Spleen (tissue), 11 donors: ENCODE results near the gene ZMIZ2. TPM values are rescaled to one million over a fixed set of nuclear protein-coding genes. Genes with fewer than 3 reads are reported as not detected.

Source experiments
- DNase-seq: peaks from one replicate; pipeline ENCODE4 v3.0.0-alpha.2; 2020
- H3K27ac ChIP-seq, 8 donors: fragments of 200-600 bp; sonication (generic) in 7 of 8; 1 replicate in 4 of 8; 2 replicates in 4 of 8; pipeline versions ENCODE4 v1.5.0 to v1.8.0; 2016 to 2021; ENCODE audit warnings: inconsistent platforms in 4 of 8, mild to moderate bottlenecking in 4 of 8, moderate library complexity in 1 of 8
- H3K27me3 ChIP-seq, 7 donors: fragments of 200-600 bp; sonication (generic) in 6 of 7; replicated peaks in 1 of 7; 1 replicate in 4 of 7; 2 replicates in 3 of 7; pipeline versions ENCODE4 v1.5.0 to v1.8.0; 2016 to 2021; ENCODE audit warnings: inconsistent platforms in 3 of 7, mild to moderate bottlenecking in 1 of 7
- H3K36me3 ChIP-seq, 6 donors: fragments of 200-600 bp; sonication (generic) in 5 of 6; 1 replicate in 4 of 6; 2 replicates in 2 of 6; pipeline versions ENCODE4 v1.5.0 to v1.8.0; 2016 to 2021; ENCODE audit warnings: inconsistent platforms in 2 of 6
- H3K4me1 ChIP-seq, 6 donors: fragments of 200-600 bp; sonication (generic) in 5 of 6; 1 replicate in 3 of 6; 2 replicates in 3 of 6; pipeline versions ENCODE4 v1.5.0 to v1.8.0; 2016 to 2021; ENCODE audit warnings: inconsistent platforms in 3 of 6
- H3K4me3 ChIP-seq, 8 donors: fragments of 200-600 bp; sonication (generic) in 7 of 8; 1 replicate in 4 of 8; 2 replicates in 4 of 8; pipeline versions ENCODE4 v1.5.0 to v1.8.0; 2016 to 2021; ENCODE audit warnings: inconsistent platforms in 4 of 8, mild to moderate bottlenecking in 4 of 8, moderate library complexity in 2 of 8
- H3K9me3 ChIP-seq, 8 donors: fragments of 200-600 bp; sonication (generic) in 7 of 8; 1 replicate in 4 of 8; 2 replicates in 4 of 8; pipeline versions ENCODE4 v1.5.0 to v1.8.0; 2016 to 2021; ENCODE audit warnings: inconsistent platforms in 4 of 8
- CTCF ChIP-seq, 11 experiments: fragments of 200-600 bp in 7 of 11; fragments of 450-650 bp in 4 of 11; sonication (generic) in 4 of 11; IDR thresholded peaks in 8 of 11; conservative IDR thresholded peaks in 3 of 11; 1 replicate in 7 of 11; 2 replicates in 4 of 11; pipeline versions ENCODE4 v1.4.0 to v1.8.0; 2016 to 2021; ENCODE audit warnings: antibody characterized with exemption in 11 of 11, inconsistent platforms in 4 of 11, mild to moderate bottlenecking in 1 of 11
- POLR2A ChIP-seq, 3 donors: fragments of 450-650 bp; IDR thresholded peaks; one replicate each; pipeline ENCODE4 v1.5.1; 2017; ENCODE audit warnings: antibody characterized with exemption in 3 of 3, mild to moderate bottlenecking in 1 of 3
- POLR2AphosphoS5 ChIP-seq, 3 donors: sonication (generic); formaldehyde crosslinking; IDR thresholded peaks; one replicate each; pipeline ENCODE4 v1.5.1; 2017; ENCODE audit warnings: antibody characterized with exemption in 3 of 3
- WGBS, 5 donors: extraction: QIAGEN DNeasy Blood & Tissue Kit in 3 of 5; methylation state at CpG; one replicate each; pipeline versions ENCODE4 v1.1.5 to v1.1.7; 2013 to 2018; 5-methylcytosine and 5-hydroxymethylcytosine counted together
- intact Hi-C: fragments of 100-400 bp; cut with DNase I; formaldehyde crosslinking; loops from one replicate; pipeline ENCODE4 v1.15.0; 2023; ENCODE audit warnings: low total_unique reads
- polyA plus RNA-seq, 3 donors: library from polyadenylated mRNA; stranded (reverse); fragments of 200-250 nt; gene quantifications; one replicate each; pipeline ENCODE4 v1.2.1, GENCODE V29; 2013
- total RNA-seq, 7 donors: library from RNA; depleted of rRNA in 3 of 7; stranded (reverse); fragments of >200 nt in 3 of 7; fragmentation: NEBNext Ultra II Directional in 4 of 7; extraction: Animal tissue kit (Norgen Biotek cat#: 25700) in 4 of 7; gene quantifications; one replicate each; pipeline versions ENCODE4 v1.1.0 to v1.2.1, GENCODE V29; 2016 to 2021
- donor health status: healthy with polysubstance abuse.
- donor health status: DM: no; HTN: no; CAD: no; lungs with moderate emphysema.
- donor health status: DM: no; HTN: no; CAD: no.
- donor health status: Bipolar disorder and iron deficiency.
- donor health status: healthy.
- donor health status: DM: no; HTN: no; CAD: no.
- donor health status: DM: yes; HTN: yes; CAD: no.

ZMIZ2 gene
- total and polyA plus RNA-seq, 10 donors = 27.7 to 160 (median 84.1) TPM

GRCh38 chr7:44759246-44759645 lies 10.6 kb downstream of the ZMIZ2 start:
- no peak for TF ChIP-seq CTCF (IDR thresholded peaks at IDR 0.05 in 8 of 11, conservative IDR thresholded peaks at IDR 0.05 in 3 of 11)
- no peak for TF ChIP-seq POLR2A (IDR thresholded peaks at IDR 0.05)
- TF ChIP-seq POLR2AphosphoS5 (IDR thresholded peaks at IDR 0.05) = no peak
- Histone ChIP-seq H3K4me1 (peaks cover 0 to 33% (median 25%) of the 10 kb centered on the region in 6 donors), H3K27me3 (no peaks in the 10 kb centered on the region), H3K4me3 (no peak overlapping the region), H3K27ac (no peak overlapping the region), H3K9me3 (no peaks in the 10 kb centered on the region), H3K36me3 (peaks cover 3 to 85% (median 75%) of the 10 kb centered on the region in 6 donors)
- intact Hi-C loops = no loop called here
- DNase-seq = peak; percentile 63
- 93 to 99% (median 95%) methylated on average over 6 to 9 of the region's 9 CpGs for WGBS, 5 donors

DNA sequence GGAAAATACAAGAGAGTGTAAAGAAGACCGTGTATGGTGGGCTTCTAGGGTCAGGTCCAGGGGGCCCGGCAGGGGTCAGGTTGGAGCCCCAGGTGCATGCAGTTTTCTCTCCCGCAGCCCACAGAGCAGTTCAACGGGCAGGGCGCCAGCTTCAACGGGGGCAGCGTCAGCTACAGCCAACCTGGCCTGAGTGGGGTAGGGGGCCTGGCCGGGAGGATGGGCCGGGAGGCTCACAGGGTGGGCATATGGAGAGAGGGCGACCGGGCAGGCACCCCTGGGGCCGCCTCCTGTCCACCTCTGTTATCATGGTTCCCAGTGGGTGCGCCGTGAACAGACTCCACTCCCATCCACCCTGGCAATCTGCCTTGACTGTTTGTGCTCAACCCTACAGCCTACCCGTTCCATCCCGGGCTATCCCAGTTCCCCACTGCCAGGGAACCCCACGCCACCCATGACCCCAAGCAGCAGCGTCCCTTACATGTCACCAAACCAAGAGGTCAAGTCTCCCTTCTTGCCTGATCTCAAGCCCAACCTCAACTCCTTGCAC lies 11.5 kb downstream of the ZMIZ2 start:
- Histone ChIP-seq H3K36me3 (peaks cover 3 to 94% (median 84%) of the 10 kb centered on the region in 6 donors), H3K27me3 (no peaks in the 10 kb centered on the region), H3K27ac (no peak overlapping the region), H3K4me3 (no peak overlapping the region), H3K9me3 (no peaks in the 10 kb centered on the region), H3K4me1 (peaks cover 0 to 24% (median 16%) of the 10 kb centered on the region in 6 donors)
- TF ChIP-seq CTCF (IDR thresholded peaks at IDR 0.05 in 8 of 11, conservative IDR thresholded peaks at IDR 0.05 in 3 of 11) (no peak), POLR2AphosphoS5 (IDR thresholded peaks at IDR 0.05) (peak in 1 of 3 donors; percentile 12)
- DNase-seq = peak; percentile 68
- intact Hi-C loops = no loop called here
- WGBS, 5 donors = 95 to 97% (median 95%) methylated on average over 18 of the region's 18 CpGs

GRCh38 chr7:44761207-44762161 lies 12.8 kb downstream of the ZMIZ2 start:
- H3K27me3 ChIP-seq = no peaks in the 10 kb centered on the region
- intact Hi-C loops = no loop called here
- 84 to 94% (median 91%) methylated on average over 17 to 48 of the region's 48 CpGs for WGBS, 5 donors
- peaks cover 3 to 100% (median 96%) of the 10 kb centered on the region in 6 donors for H3K36me3 ChIP-seq
- peaks cover 0 to 11% (median 4%) of the 10 kb centered on the region in 6 donors for H3K4me1 ChIP-seq
- TF ChIP-seq CTCF (IDR thresholded peaks at IDR 0.05 in 8 of 11, conservative IDR thresholded peaks at IDR 0.05 in 3 of 11) = no peak
- TF ChIP-seq POLR2AphosphoS5 (IDR thresholded peaks at IDR 0.05) = peak in 1 of 3 donors; percentile 46
- no peak for TF ChIP-seq POLR2A (IDR thresholded peaks at IDR 0.05)
- H3K27ac ChIP-seq = peak overlapping the region in 1 of 8 donors; percentile 0
- no peaks in the 10 kb centered on the region for H3K9me3 ChIP-seq
- H3K4me3 ChIP-seq = no peak overlapping the region
- DNase-seq = no peak

DNA sequence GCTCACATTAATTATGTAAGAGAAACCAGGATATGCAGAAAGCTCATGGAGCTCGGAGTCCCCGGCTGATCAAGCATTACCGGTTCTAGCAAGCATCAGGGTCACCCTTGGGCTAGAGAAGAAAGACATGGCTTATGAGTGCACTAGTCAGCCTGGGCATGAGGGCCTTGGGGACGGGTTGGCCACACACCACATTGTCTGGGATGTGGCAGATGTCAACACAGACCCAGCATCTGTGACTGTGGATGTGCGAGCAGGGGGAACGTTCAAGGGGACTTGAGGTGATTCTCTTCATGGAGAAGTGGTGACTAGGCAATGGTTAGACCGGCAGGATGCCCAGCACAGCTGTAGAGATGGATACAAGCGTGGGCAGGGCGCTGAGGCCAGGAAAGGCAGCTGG lies 13.7 kb downstream of the ZMIZ2 start:
- no peak for DNase-seq
- intact Hi-C loops = no loop called here
- H3K9me3 ChIP-seq = no peaks in the 10 kb centered on the region
- H3K4me3 ChIP-seq = no peak overlapping the region
- 85 to 94% (median 89%) methylated on average over 9 of the region's 9 CpGs for WGBS, 5 donors
- no peaks in the 10 kb centered on the region for H3K27me3 ChIP-seq
- H3K4me1 ChIP-seq = peaks cover 0 to 9% (median 2%) of the 10 kb centered on the region in 6 donors
- TF ChIP-seq POLR2A (IDR thresholded peaks at IDR 0.05) = no peak
- no peak for TF ChIP-seq POLR2AphosphoS5 (IDR thresholded peaks at IDR 0.05)
- no peak for TF ChIP-seq CTCF (IDR thresholded peaks at IDR 0.05 in 8 of 11, conservative IDR thresholded peaks at IDR 0.05 in 3 of 11)
- no peak overlapping the region for H3K27ac ChIP-seq
- peaks cover 3 to 100% (median 97%) of the 10 kb centered on the region in 6 donors for H3K36me3 ChIP-seq
